HepG2 (cell line): ENCODE measurements around the gene VGF.
A peak's percentile ranks its signal among the peaks of the same experiment; 100 is the strongest.

Experiments
- ARHGAP35 ChIP-seq: sonication (generic); formaldehyde crosslinking; IDR thresholded peaks from 2 replicates; pipeline ENCODE4 v1.9.0; 2022; ENCODE audit warnings: mild to moderate bottlenecking, inconsistent platforms, moderate library complexity, missing genetic modification reagents, borderline replicate concordance
- CHD4 ChIP-seq: fragments of 200-600 bp; sonication (generic); IDR thresholded peaks from 2 replicates; pipeline ENCODE4 v1.7.0; 2017; ENCODE audit warnings: mild to moderate bottlenecking, low read length, borderline replicate concordance
- CTCF ChIP-seq: sonication (generic); formaldehyde crosslinking; IDR thresholded peaks from 2 replicates; pipeline ENCODE4 v1.5.0; 2020; ENCODE audit warnings: mild to moderate bottlenecking, missing genetic modification reagents, moderate library complexity
- EZH2 ChIP-seq: conservative IDR thresholded peaks from 2 replicates; pipeline ENCODE4 v1.6.1; 2012; ENCODE audit warnings: mild to moderate bottlenecking, low read depth, low read length, moderate library complexity
- FOXA1 ChIP-seq, 2 experiments: fragments of 450-650 bp in 1 of 2; sonication (generic) in 1 of 2; formaldehyde crosslinking in 1 of 2; IDR thresholded peaks; 2 replicates each; pipeline versions ENCODE4 v1.4.0 to v1.6.1; 2016 to 2020; ENCODE audit warnings: missing genetic modification reagents in 1 of 2
- HOXA7 ChIP-seq: sonication (generic); formaldehyde crosslinking; IDR thresholded peaks from 2 replicates; pipeline ENCODE4 v1.8.1; 2022; ENCODE audit warnings: mild to moderate bottlenecking, missing genetic modification reagents, moderate library complexity
- NFIB ChIP-seq: sonication (generic); formaldehyde crosslinking; IDR thresholded peaks from 2 replicates; pipeline ENCODE4 v1.9.0; 2021; ENCODE audit warnings: missing genetic modification reagents, mild to moderate bottlenecking, borderline replicate concordance
- POLR2A ChIP-seq, 2 experiments: IDR thresholded peaks; 2 replicates each; pipeline ENCODE4 v1.6.1; 2011; ENCODE audit warnings: low read depth in 2 of 2, low read length in 2 of 2, mild to moderate bottlenecking in 1 of 2, moderate library complexity in 1 of 2; ENCODE audit not compliant: insufficient read depth in 1 of 2
- SAFB2 ChIP-seq: sonication (generic); formaldehyde crosslinking; IDR thresholded peaks from 2 replicates; pipeline ENCODE4 v1.5.1; 2020; ENCODE audit warnings: missing genetic modification reagents, low read depth, mild to moderate bottlenecking, borderline replicate concordance
- ZNF318 ChIP-seq: sonication (generic); formaldehyde crosslinking; IDR thresholded peaks from 2 replicates; pipeline ENCODE4 v1.4.0; 2020; ENCODE audit warnings: mild to moderate bottlenecking, missing genetic modification reagents
- ZNF543 ChIP-seq: sonication (generic); formaldehyde crosslinking; IDR thresholded peaks from 2 replicates; pipeline ENCODE4 v1.4.0; 2020; ENCODE audit warnings: mild to moderate bottlenecking, missing genetic modification reagents
- ZNF547 ChIP-seq: sonication (generic); formaldehyde crosslinking; IDR thresholded peaks from 2 replicates; pipeline ENCODE4 v1.5.1; 2020; ENCODE audit warnings: mild to moderate bottlenecking, missing genetic modification reagents
- TF ChIP-seq, protein P1 (sequence below): sonication (generic); formaldehyde crosslinking; IDR thresholded peaks from 2 replicates; pipeline ENCODE4 v1.8.1; 2022; ENCODE audit warnings: low read depth, mild to moderate bottlenecking, missing genetic modification reagents

- no peak for TF ChIP-seq POLR2A (IDR thresholded peaks at IDR 0.05; ENCODE audit: insufficient read depth in 1 of 2, low read depth in 2 of 2, low read length in 2 of 2)
- TF ChIP-seq ZNF547 (CRISPR knock-in tag) = no peak
- TF ChIP-seq CHD4 = no peak
- no peak for TF ChIP-seq ZNF318 (CRISPR knock-in tag)
- no peak for TF ChIP-seq ARHGAP35 (CRISPR knock-in tag)
- no peak for TF ChIP-seq HOXA7 (CRISPR knock-in tag)
- TF ChIP-seq NFIB = no peak
- TF ChIP-seq SAFB2 (CRISPR knock-in tag) = no peak
- no peak for TF ChIP-seq FOXA1 (IDR thresholded peaks at IDR 0.05)
- TF ChIP-seq FOXA1 (CRISPR knock-in tag; IDR thresholded peaks at IDR 0.05) = no peak
- TF ChIP-seq, protein P1, sequence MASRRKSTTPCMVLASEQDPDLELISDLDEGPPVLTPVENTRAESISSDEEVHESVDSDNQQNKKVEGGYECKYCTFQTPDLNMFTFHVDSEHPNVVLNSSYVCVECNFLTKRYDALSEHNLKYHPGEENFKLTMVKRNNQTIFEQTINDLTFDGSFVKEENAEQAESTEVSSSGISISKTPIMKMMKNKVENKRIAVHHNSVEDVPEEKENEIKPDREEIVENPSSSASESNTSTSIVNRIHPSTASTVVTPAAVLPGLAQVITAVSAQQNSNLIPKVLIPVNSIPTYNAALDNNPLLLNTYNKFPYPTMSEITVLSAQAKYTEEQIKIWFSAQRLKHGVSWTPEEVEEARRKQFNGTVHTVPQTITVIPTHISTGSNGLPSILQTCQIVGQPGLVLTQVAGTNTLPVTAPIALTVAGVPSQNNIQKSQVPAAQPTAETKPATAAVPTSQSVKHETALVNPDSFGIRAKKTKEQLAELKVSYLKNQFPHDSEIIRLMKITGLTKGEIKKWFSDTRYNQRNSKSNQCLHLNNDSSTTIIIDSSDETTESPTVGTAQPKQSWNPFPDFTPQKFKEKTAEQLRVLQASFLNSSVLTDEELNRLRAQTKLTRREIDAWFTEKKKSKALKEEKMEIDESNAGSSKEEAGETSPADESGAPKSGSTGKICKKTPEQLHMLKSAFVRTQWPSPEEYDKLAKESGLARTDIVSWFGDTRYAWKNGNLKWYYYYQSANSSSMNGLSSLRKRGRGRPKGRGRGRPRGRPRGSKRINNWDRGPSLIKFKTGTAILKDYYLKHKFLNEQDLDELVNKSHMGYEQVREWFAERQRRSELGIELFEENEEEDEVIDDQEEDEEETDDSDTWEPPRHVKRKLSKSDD (CRISPR knock-in tag) = no peak
- peak; percentile 94 for TF ChIP-seq CTCF (CRISPR knock-in tag)
- no peak for TF ChIP-seq EZH2
- TF ChIP-seq ZNF543 (CRISPR knock-in tag) = no peak
Measured at GRCh38 chr7:101169838-101170551, 4.6 kb upstream of the VGF start.
